Heart right ventricle (tissue), 16 donors: ENCODE measurements around the gene SOD1. TPM values are rescaled to one million over a fixed set of nuclear protein-coding genes. Genes with fewer than 3 reads are reported as not detected.

Source experiments
- ATAC-seq, 8 donors: fragments of 200-7000 bp; cut with Tn5 transposase; one replicate each; pipeline ENCODE4 v1.9.1; 2020; ENCODE audit warnings: mild to moderate bottlenecking in 8 of 8, moderate library complexity in 8 of 8, moderate number of reproducible peaks in 1 of 8
- DNase-seq, 2 donors: peaks; one replicate each; pipeline ENCODE4 v3.0.0-alpha.2; 2020
- H3K27ac ChIP-seq, 10 donors: fragments of 200-600 bp; sonication (generic) in 2 of 10; one replicate each; pipeline versions ENCODE4 v1.5.0 to v1.8.0; 2020 to 2022; ENCODE audit warnings: mild to moderate bottlenecking in 3 of 10
- H3K27me3 ChIP-seq, 7 donors: fragments of 200-600 bp; one replicate each; pipeline ENCODE4 v1.8.0; 2021 to 2022; ENCODE audit warnings: mild to moderate bottlenecking in 2 of 7
- H3K36me3 ChIP-seq, 9 donors: fragments of 200-600 bp; sonication (generic) in 1 of 9; one replicate each; pipeline versions ENCODE4 v1.5.0 to v1.8.0; 2020 to 2022; ENCODE audit warnings: mild to moderate bottlenecking in 2 of 9
- H3K4me1 ChIP-seq, 9 donors: fragments of 200-600 bp; sonication (generic) in 1 of 9; one replicate each; pipeline versions ENCODE4 v1.5.0 to v1.8.0; 2020 to 2022; ENCODE audit warnings: mild to moderate bottlenecking in 4 of 9
- H3K4me3 ChIP-seq, 10 donors: fragments of 200-600 bp; sonication (generic) in 2 of 10; one replicate each; pipeline versions ENCODE4 v1.5.0 to v1.8.0; 2020 to 2022; ENCODE audit warnings: mild to moderate bottlenecking in 7 of 10, moderate library complexity in 2 of 10
- H3K9me3 ChIP-seq, 11 donors: fragments of 200-600 bp in 10 of 11; sonication (generic) in 2 of 11; one replicate each; pipeline versions ENCODE4 v1.5.0 to v1.8.0; 2013 to 2022; ENCODE audit warnings: mild to moderate bottlenecking in 2 of 11, control low read depth in 1 of 11, moderate library complexity in 1 of 11
- CTCF ChIP-seq, 9 donors: fragments of 200-600 bp; sonication (generic) in 2 of 9; IDR thresholded peaks; one replicate each; pipeline versions ENCODE4 v1.5.0 to v1.8.0; 2021 to 2022; ENCODE audit warnings: antibody characterized with exemption in 9 of 9, mild to moderate bottlenecking in 5 of 9, moderate library complexity in 1 of 9
- WGBS, 2 donors: extraction: QIAGEN DNeasy Blood & Tissue Kit; methylation state at CpG; one replicate each; pipeline ENCODE4 v1.1.7; 2013; ENCODE audit warnings: inconsistent platforms in 1 of 2; 5-methylcytosine and 5-hydroxymethylcytosine counted together
- intact Hi-C, 10 donors: fragments of 100-400 bp; cut with DNase I; formaldehyde crosslinking; loops; one replicate each; pipeline versions ENCODE4 v1.11.1 to v1.14.2; 2022
- polyA plus RNA-seq, 2 donors: library from polyadenylated mRNA; stranded (reverse); fragments of 200-250 nt; gene quantifications; one replicate each; pipeline ENCODE4 v1.2.3, GENCODE V29; 2013
- total RNA-seq, 10 donors: library from RNA; stranded (reverse); fragmentation: NEBNext Ultra II Directional in 3 of 10; extraction: Animal tissue kit (Norgen Biotek cat#: 25700) in 3 of 10; gene quantifications; one replicate each; pipeline versions ENCODE4 v1.2.1 to v1.2.4, GENCODE V29; 2021 to 2023
- donor health status: Arrhythmogenic right ventricular cardiomyopathy.
- donor health status: ischemic (EF 13 %, LVEDD 7.1; RV severe dilation, severe dysfunction).
- donor health status: healthy with polysubstance abuse.
- donor health status: DM: no; HTN: yes; CAD: no.
- donor health status: DM: no; HTN: no; CAD: no.
- donor health status: ischemic (EF 25% LVEDD 6.9; RV normal size, moderate dysfunction).
- donor health status: ischemic (EF 25% LVEDD 5.7; RV mildly dilated, moderate dysfunction).
- donor health status: healthy.
- donor health status: DM: yes; HTN: yes; CAD: no.
- donor health status: Ischemic cardiomyopathy.
- donor health status: ischemic (EF 35%, LVEDD 5.7; RV mildly dilated, moderate dysfunction).
- donor health status: nonischemic (EF 11% LVEDD 7.7; RV severe dilation, severe dysfunction).
- donor health status: DM: yes; HTN: yes; CAD: no.
- donor health status: PGD.
- donor health status: ischemic (EF 29% LVEDD 5.4; RV normal size, mild dysfunction).
- donor health status: nonischemic (EF 23%, LVEDD 6.1; RV moderate dilation, normal function).

The SOD1 gene
- total and polyA plus RNA-seq, 12 donors: 358 to 456 (median 420) TPM

- H3K9me3 ChIP-seq: no peaks in the 10 kb centered on the region
- 94 to 97% methylated on average over 2 of the region's 2 CpGs for WGBS, 2 donors
- H3K4me3 ChIP-seq: no peak overlapping the region
- H3K27me3 ChIP-seq: no peaks in the 10 kb centered on the region
- peaks cover 0 to 8% (median 0%) of the 10 kb centered on the region in 9 donors for H3K4me1 ChIP-seq
- no peak for TF ChIP-seq CTCF (IDR thresholded peaks at IDR 0.05)
- H3K36me3 ChIP-seq: peaks cover 0 to 100% (median 48%) of the 10 kb centered on the region in 9 donors
- DNase-seq: no peak
- peak overlapping the region in 4 of 10 donors; percentile 5 to 38 (median 21) for H3K27ac ChIP-seq
- no peak for ATAC-seq
- intact Hi-C loops: no loop called here
Measured at GRCh38 chr21:31687108-31687507, 27.6 kb downstream of the SOD1 start.

- Histone ChIP-seq H3K9me3 (no peaks in the 10 kb centered on the region), H3K27ac (no peak overlapping the region), H3K4me3 (no peak overlapping the region), H3K27me3 (no peaks in the 10 kb centered on the region), H3K36me3 (peaks cover 0 to 100% (median 52%) of the 10 kb centered on the region in 9 donors), H3K4me1 (peaks cover 0 to 8% (median 0%) of the 10 kb centered on the region in 9 donors)
- WGBS, 2 donors: 91 to 95% methylated on average over 5 of the region's 5 CpGs
- DNase-seq (no peak), ATAC-seq (no peak)
- TF ChIP-seq CTCF (IDR thresholded peaks at IDR 0.05): no peak
- intact Hi-C loops: no loop called here
Measured at GRCh38 chr21:31688603-31689368, 29.3 kb downstream of the SOD1 start.

- Histone ChIP-seq H3K4me1 (no peaks in the 10 kb centered on the region), H3K9me3 (no peaks in the 10 kb centered on the region), H3K27me3 (no peaks in the 10 kb centered on the region), H3K36me3 (peaks cover 0 to 100% (median 64%) of the 10 kb centered on the region in 9 donors), H3K27ac (no peak overlapping the region), H3K4me3 (no peak overlapping the region)
- TF ChIP-seq CTCF (IDR thresholded peaks at IDR 0.05): no peak
- DNase-seq (no peak), ATAC-seq (no peak)
- WGBS, 2 donors: 96 to 98% methylated on average over 16 of the region's 16 CpGs
- intact Hi-C loops: loop anchor here in 1 of 10 donors (10.0 kb wide), 1 partner anchor 942 kb away; no protein-coding TSS in a partner anchor
Measured at GRCh38 chr21:31693222-31693621, 33.7 kb downstream of the SOD1 start.

DNA sequence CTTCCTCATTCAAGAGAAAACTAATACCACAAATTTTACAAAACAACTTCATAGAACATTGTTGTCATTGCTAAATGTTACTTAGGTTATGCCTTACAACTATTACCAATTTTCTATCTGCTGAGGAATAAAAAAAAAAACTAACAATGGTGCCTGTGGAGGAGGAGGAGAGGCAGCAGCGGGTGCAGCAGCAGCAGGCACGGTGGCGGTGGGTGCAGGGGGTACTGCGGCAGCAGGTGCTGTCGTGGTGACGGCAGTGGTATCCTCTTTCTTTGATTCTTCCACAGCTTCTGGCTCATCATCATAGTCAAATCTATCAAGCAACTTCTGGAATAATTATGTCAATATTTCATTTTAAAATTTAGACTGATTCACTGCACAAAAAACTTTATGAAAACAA, 36.9 kb downstream of the SOD1 start:
- intact Hi-C loops: loop anchor here in 1 of 10 donors (10.0 kb wide), 1 partner anchor 938 kb away; no protein-coding TSS in a partner anchor
- no peak for TF ChIP-seq CTCF (IDR thresholded peaks at IDR 0.05)
- Histone ChIP-seq H3K36me3 (peaks cover 3 to 100% (median 56%) of the 10 kb centered on the region in 9 donors), H3K4me3 (no peak overlapping the region), H3K27me3 (no peaks in the 10 kb centered on the region), H3K27ac (no peak overlapping the region), H3K9me3 (no peaks in the 10 kb centered on the region), H3K4me1 (no peaks in the 10 kb centered on the region)
- WGBS, 2 donors: 92 to 95% methylated on average over 6 of the region's 6 CpGs
- ATAC-seq: no peak
- DNase-seq: no peak
